Measurements from ENCODE around the gene MDFI. TPM values are rescaled to one million over a fixed set of nuclear protein-coding genes. Genes with fewer than 3 reads are reported as not detected.

Gene MDFI
- total and polyA plus RNA-seq, 3 donors from 2014 or later: 12.9 to 16.0 (median 15.1) TPM

DNA sequence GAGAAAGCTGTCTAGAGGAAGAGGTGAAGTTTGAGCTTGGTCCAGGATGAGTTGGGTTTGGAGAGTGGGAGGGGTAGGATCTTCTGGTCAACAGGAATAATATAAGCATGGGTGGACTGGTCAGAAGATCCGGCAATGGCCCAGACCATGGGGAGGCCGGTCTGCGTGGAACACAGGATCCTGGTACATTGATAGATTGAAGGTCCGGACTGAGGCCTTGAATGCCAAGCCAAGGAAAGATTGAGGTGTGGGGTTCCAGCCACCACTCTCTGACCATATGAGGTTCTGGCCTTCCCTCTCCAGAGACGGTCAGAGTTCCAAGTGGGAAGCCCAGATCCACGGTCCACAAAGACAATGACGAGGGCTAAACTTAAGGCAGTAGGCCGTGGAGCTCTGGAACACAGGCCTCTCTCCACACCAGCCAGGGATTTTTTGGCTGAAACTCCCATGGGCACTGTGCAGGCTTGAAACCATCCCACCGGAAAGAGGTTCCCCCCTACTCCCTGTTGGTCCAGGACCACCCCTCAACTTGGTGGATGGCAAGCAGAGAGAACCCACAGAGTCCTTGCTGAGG is 3.2 kb downstream of the MDFI start:
- Histone ChIP-seq H3K27me3 (no peaks in the 10 kb centered on the region), H3K36me3 (ENCODE audit: low read depth, missing control alignments) (no peaks in the 10 kb centered on the region), H3K27ac (no peak overlapping the region), H3K4me1 (peaks cover 22% of the 10 kb centered on the region), H3K4me3 (no peak overlapping the region), H3K9me3 (no peaks in the 10 kb centered on the region)
- intact Hi-C loops (cut with DNase I; ENCODE audit: low total_unique reads): no loop called here
- DNase-seq: no peak
- TF ChIP-seq POLR2A (IDR thresholded peaks at IDR 0.05): no peak
- TF ChIP-seq, protein P1, sequence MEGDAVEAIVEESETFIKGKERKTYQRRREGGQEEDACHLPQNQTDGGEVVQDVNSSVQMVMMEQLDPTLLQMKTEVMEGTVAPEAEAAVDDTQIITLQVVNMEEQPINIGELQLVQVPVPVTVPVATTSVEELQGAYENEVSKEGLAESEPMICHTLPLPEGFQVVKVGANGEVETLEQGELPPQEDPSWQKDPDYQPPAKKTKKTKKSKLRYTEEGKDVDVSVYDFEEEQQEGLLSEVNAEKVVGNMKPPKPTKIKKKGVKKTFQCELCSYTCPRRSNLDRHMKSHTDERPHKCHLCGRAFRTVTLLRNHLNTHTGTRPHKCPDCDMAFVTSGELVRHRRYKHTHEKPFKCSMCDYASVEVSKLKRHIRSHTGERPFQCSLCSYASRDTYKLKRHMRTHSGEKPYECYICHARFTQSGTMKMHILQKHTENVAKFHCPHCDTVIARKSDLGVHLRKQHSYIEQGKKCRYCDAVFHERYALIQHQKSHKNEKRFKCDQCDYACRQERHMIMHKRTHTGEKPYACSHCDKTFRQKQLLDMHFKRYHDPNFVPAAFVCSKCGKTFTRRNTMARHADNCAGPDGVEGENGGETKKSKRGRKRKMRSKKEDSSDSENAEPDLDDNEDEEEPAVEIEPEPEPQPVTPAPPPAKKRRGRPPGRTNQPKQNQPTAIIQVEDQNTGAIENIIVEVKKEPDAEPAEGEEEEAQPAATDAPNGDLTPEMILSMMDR (IDR thresholded peaks at IDR 0.05): no peak
- WGBS, 2 donors: 80 to 83% methylated on average over 8 to 9 of the region's 9 CpGs

DNA sequence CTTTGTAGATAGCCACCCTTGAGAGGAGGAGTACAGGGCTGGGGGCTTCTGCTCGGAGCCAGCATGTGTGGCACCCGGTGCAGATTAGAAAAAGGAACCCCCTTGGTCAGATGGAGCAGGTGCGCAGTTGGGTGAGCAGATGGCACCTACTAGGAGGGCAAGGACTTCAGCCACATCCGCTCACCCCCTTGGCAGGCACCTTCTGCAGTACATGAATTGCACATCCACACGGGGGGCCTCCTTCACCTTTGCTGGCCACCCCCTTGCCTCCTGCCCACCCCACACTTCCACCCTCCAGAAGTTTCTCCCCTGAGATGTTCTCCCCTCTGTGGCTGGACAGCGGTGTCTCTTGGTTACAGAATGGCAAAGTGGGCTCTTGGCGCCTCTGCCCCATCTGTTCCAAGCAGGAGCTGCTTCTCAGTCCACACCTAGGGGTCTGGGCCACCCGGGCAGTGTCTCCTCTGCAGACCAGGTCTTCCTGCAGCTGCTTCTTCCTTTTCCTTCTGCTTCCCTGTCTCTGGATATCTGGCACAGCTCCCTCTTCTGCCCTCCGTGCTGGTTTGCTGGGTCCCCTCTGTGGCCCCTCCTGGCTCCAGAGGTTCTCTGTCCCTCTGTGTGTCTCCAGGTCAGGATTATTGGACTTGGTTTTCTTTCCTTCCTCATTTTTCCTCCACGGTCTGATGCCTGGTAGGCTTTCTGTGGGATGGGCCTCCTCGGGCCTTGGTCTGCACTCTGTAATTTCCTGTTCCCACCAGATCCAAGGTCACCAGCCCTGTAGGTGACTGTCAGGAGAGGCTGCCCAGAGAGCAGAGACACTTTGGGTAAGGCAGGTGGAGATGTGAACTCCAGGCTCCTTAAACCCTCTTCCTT is 4.1 kb downstream of the MDFI start:
- Histone ChIP-seq H3K36me3 (ENCODE audit: low read depth, missing control alignments) (no peaks in the 10 kb centered on the region), H3K4me3 (no peak overlapping the region), H3K27ac (no peak overlapping the region), H3K4me1 (peaks cover 17% of the 10 kb centered on the region), H3K27me3 (no peaks in the 10 kb centered on the region), H3K9me3 (no peaks in the 10 kb centered on the region)
- no peak for DNase-seq
- WGBS, 2 donors: 70 to 81% methylated on average over 11 of the region's 11 CpGs
- intact Hi-C loops (cut with DNase I; ENCODE audit: low total_unique reads): no loop called here
- TF ChIP-seq, protein P1 (IDR thresholded peaks at IDR 0.05): no peak
- TF ChIP-seq POLR2A (IDR thresholded peaks at IDR 0.05): no peak

DNA sequence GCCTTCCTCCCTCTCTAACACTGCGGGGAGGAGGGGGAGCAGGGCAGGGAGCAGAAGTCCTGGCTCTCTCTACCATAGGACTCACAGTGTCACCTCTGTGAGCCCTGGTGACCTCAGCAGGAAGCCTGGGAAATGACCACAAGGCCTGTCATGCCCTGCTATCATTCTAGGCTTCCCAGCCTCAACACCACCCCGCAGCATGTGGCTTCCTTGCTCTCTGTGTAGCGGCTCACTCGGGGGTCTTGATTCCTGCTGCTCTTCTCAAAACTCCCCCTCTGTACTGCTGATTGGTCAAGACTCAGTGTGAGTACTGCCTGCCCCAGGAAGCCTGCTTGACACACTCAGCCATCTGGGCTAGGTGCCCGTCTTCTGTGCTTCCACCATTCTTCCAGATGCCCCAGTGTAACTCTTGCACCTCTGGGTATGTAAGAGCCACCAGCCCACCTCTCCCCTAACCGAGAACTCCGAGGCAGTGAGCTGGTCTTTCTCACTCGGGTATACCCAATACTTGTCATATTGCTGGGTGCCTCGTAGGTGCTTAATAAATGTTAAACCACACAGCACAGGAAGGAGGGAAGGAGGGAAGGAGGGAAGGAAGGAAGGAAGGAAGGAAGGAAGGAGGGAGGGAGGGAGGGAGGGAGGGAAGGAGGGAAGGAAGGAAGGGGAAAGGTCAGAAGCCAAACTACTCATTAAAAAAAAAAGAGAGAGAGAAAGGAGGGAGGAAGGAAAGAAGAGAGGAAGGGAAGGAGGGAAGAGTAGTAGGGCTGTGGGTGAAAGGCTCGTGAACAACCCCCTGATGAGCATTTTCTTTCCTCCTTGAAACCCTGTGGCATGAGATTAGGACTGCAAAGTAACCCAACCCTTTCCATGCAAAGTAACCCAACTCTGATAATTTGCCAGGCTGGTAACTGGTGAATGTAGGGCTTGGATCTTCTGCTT is 5.0 kb downstream of the MDFI start:
- Histone ChIP-seq H3K9me3 (no peaks in the 10 kb centered on the region), H3K4me3 (no peak overlapping the region), H3K27me3 (no peaks in the 10 kb centered on the region), H3K36me3 (ENCODE audit: low read depth, missing control alignments) (no peaks in the 10 kb centered on the region), H3K27ac (no peak overlapping the region), H3K4me1 (peaks cover 10% of the 10 kb centered on the region)
- intact Hi-C loops (cut with DNase I; ENCODE audit: low total_unique reads): no loop called here
- TF ChIP-seq, protein P1 (IDR thresholded peaks at IDR 0.05): no peak
- TF ChIP-seq POLR2A (IDR thresholded peaks at IDR 0.05): no peak
- no peak for DNase-seq
- WGBS, 2 donors: 82 to 84% methylated on average over 10 of the region's 10 CpGs

DNA sequence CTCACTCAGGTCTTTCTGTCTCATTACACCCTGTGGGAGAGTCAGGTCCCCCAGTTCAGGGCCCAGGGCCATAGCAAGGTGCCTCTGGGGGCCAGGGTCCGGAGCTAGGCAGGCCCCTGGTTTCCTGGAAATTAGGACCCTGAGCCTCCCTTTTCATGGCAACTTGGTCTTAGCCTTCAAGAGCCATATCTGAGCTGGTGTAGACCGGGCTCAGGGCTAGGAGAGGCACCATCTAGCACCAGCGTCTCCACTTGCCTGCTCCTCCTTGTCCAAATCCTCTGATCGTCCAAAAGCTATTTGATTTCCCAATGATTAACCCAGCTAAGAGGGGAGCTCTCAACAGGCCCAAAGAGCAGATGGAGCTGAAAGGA is 5.6 kb downstream of the MDFI start:
- Histone ChIP-seq H3K4me1 (peaks cover 4% of the 10 kb centered on the region), H3K4me3 (no peak overlapping the region), H3K27me3 (no peaks in the 10 kb centered on the region), H3K36me3 (ENCODE audit: low read depth, missing control alignments) (no peaks in the 10 kb centered on the region), H3K9me3 (no peaks in the 10 kb centered on the region), H3K27ac (no peak overlapping the region)
- WGBS, 2 donors: 88 to 100% methylated on average over 1 to 4 of the region's 4 CpGs
- intact Hi-C loops (cut with DNase I; ENCODE audit: low total_unique reads): no loop called here
- TF ChIP-seq POLR2A (IDR thresholded peaks at IDR 0.05): no peak
- TF ChIP-seq, protein P1 (IDR thresholded peaks at IDR 0.05): no peak
- no peak for DNase-seq

Data from testis (tissue), 3 donors.